Cerebellar nuclear complex (tissue), 1 donor: ENCODE measurements around the gene PRKCZ.
"Not testable (repeated sequence)": the region's sequence is repeated elsewhere in the genome, so short reads cannot be mapped to it uniquely, and the experiment has no call there.

ENCODE experiments used
- DNase-seq, 2 experiments: peaks; one replicate each; lab custom pipeline; 2025; lab: John Stamatoyannopoulos, UW

PRKCZ gene

GRCh38 chr1:2115702-2116341 lies 65.6 kb downstream of the PRKCZ start:
- DNase-seq = no peak

- DNase-seq = no peak
Observed at GRCh38 chr1:2119886-2120285, 69.7 kb downstream of the PRKCZ start.

DNA sequence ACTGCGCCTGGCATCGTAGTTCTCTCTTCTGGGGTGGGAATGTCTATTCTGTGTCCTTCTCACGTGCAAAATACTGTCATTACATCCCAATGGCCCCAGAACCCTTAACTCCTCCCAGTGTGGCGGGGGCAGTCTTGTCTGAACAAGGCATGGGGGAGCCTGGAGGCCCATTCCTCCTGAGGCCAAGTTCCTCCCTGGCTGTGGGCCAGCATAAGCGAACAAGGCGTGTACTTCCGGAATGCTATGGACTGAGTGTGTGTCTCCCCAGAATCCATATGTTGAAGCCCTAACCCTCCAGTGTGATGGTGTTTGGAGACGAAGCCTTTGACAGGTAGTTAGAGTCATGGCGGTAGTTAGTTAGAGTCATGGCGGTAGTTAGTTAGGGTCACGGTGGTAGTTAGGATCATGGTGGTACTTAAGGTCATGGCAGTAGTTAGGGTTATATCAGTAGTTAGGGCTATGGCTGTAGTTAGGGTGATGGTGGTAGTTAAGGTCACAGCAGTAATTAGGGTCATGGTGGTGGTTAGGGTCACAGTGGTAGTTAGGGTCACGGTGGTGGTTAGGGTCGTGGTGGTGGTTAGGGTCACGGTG lies 71.0 kb downstream of the PRKCZ start:
- DNase-seq = no peak

GRCh38 chr1:2121794-2122193 lies 71.6 kb downstream of the PRKCZ start:
- DNase-seq = not testable (repeated sequence)

GRCh38 chr1:2124446-2125198 lies 74.4 kb downstream of the PRKCZ start:
- DNase-seq = no peak

GRCh38 chr1:2125350-2126211 lies 75.4 kb downstream of the PRKCZ start:
- DNase-seq = no peak

DNA sequence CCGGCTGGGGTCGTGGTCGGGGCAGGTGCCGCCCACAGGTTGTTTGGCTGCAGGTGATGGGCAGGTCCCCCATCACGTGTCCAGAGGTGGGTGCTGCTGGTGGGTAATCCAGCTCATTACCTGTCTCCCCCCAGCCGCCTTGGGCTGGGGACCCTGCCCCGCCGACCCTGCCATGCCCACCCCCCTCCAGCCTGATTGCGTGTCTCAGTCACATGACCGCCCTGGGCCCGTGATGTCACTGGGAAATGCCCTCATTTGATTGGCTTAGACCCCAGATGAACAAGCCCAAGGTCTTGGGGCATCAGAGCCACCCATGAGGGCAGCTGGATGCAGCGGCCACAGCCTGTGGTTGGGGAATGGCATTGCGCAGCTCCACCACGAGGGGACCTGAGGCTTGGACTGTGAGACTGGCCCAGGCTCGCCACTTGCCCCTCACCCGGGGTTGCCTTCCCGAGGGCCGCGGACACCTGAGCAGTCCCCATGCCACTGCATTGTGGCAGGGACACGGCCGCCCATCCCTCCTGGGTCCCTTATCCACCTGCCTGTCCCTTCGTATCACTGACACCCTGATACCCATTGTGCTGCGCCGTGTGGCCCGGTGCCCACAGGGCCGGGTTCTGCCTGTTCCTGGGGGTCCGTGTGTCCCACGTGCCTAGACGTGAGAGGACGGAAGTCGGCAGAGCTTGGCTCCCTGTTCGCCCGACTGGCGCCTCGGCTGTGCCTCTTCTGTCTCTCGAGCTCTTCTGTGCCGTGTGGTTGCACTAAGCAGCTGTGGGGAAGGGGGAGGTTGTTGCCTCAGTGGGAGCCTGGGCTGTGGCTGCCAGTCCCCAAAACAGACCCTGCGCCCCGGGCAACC lies 76.3 kb downstream of the PRKCZ start:
- DNase-seq = no peak

- DNase-seq = no peak
Observed at GRCh38 chr1:2127187-2128145, 77.3 kb downstream of the PRKCZ start.

- DNase-seq = no peak
Observed at GRCh38 chr1:2128189-2128901, 78.1 kb downstream of the PRKCZ start.

DNA sequence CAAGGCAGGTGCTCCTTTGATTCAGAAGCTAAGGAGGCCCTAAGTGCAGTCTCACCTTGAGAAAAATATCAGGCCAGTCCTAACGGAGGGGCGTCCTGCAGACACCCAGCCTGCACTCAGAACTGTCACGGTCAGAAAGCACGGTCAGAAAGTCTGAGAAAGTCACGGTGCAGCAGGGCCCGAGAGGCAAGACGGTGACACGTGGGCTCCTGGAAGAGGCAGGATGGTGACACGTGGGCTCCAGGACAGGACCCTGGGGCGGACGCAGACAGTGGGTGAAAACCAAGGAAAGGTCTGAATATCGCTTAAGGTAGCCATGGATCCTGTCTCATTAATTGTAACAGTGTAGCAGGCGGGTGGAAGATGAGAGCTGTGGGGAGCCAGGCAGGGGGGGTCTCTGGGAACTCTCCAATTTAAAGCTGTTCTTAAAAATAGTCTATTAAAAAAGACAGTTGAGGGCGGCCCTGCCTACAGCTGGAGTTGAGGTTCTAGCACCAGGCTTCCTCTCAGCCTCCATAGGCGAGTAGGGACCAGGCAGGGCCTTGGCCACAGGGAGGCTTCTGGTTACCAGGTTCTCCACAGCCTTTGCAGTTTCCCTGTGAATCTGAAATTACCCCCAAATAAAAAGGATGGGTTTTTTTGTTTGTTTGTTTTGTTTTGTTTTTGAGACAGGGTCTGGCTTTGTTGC lies 79.2 kb downstream of the PRKCZ start:
- DNase-seq = no peak

DNA sequence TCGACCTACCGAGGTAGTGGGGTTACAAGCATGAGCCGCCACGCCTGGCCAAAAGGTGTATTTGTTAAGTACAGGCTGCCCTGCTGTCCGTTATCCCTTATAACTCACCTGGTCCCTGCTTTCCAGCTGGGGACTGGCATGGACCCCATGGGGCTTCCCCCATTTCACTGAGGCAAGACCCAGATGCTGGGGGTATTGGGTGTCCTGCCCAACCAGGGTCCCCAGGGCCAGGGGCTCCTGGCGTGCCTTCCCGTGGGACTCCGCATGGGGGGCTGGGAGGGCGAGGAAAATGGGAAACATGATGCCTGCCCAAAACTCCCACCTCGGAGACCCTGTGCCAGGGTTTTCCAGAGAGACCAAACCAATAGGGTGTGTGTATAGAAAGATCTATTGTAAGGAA lies 79.9 kb downstream of the PRKCZ start:
- DNase-seq = no peak

GRCh38 chr1:2130871-2131289 lies 80.7 kb downstream of the PRKCZ start:
- DNase-seq = no peak

DNA sequence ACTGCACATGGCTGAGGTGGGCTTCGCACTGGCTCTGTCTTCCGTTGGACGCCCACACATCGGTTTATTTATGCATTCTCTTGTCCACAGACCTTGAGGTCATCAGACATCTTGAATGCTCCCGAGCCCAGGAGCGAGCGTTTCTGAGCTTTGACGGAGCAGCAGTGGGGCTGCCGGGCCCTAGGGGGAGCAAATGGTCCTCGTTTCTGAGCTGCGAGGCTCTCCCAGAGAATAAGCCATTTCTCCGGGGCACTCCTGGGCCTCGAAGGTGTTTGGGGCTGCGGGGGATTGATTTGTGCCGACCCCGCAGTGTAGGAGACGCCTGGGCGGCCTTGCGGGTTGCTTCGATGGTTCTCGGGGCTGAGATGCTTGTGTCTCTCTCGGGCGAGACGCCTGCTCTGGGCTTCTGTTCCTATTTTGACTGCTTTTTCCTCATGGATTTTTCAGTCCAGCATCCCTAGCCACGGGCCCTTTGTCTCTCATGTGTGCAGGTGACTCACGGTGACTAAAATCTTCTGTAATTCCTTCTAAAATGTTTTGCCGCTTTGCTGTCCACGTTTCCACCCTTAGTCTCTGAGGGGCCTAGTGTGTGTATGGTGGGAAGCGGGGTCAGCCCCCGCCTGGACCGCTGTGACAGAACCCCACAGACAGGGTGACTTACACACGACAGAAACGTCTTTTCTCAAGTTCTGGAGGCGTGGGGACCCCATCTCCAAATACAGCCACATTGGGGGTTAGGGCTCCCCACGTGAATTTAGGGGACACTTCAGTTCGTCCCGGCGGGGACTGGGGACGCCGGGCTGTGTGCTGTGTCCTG lies 82.2 kb downstream of the PRKCZ start:
- no peak for DNase-seq

- no peak for DNase-seq
Observed at GRCh38 chr1:2133039-2133878, 83.0 kb downstream of the PRKCZ start.

DNA sequence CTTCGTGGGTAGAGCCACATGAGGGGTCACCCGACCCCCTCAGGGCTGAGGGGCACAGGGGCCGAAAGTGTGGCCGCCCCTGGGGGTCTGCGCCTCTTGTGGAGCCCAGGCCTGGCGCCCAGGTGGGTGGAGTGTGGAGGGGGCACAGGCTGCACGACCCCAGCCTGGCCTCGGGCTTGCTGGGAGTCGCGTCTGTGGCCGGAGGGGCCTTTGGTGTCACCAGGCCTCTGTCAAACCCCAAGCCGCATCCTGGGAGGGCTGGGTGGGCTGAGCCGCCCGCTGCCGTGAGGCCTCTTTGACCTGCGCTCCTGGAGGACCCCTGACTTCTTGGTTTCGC lies 83.6 kb downstream of the PRKCZ start:
- no peak for DNase-seq

GRCh38 chr1:2134266-2134620 lies 84.0 kb downstream of the PRKCZ start:
- no peak for DNase-seq

GRCh38 chr1:2134621-2135307 lies 84.6 kb downstream of the PRKCZ start:
- no peak for DNase-seq
